HUES6 (cell line): ENCODE results near the gene ZNF552.
"Not testable (repeated sequence)": the region's sequence is repeated elsewhere in the genome, so short reads cannot be mapped to it uniquely, and the experiment has no call there.

Experiments used
- H3K27ac ChIP-seq: 2 replicates; pipeline ENCODE4 v1.7.0; 2013; ENCODE audit warnings: low read depth, mild to moderate bottlenecking, low read length, inconsistent platforms
- H3K27me3 ChIP-seq: 2 replicates; pipeline ENCODE4 v1.6.1; 2013; ENCODE audit warnings: low read length; ENCODE audit not compliant: control insufficient read depth, insufficient read depth
- H3K36me3 ChIP-seq: 2 replicates; pipeline ENCODE4 v1.6.1; 2013; ENCODE audit warnings: low read length; ENCODE audit not compliant: control insufficient read depth, insufficient read depth
- H3K4me1 ChIP-seq: 2 replicates; pipeline ENCODE4 v1.6.1; 2013; ENCODE audit warnings: low read length; ENCODE audit not compliant: control insufficient read depth, insufficient read depth
- H3K4me3 ChIP-seq: 2 replicates; pipeline ENCODE4 v1.5.1; 2013; ENCODE audit warnings: low read depth, low read length
- H3K9ac ChIP-seq: one replicate; pipeline ENCODE4 v1.6.1; 2013; ENCODE audit warnings: mild to moderate bottlenecking, low read length
- H3K9me3 ChIP-seq: 2 replicates; pipeline ENCODE4 v1.6.1; 2013; ENCODE audit warnings: low read depth, low read length; ENCODE audit not compliant: control insufficient read depth, insufficient read depth

Gene ZNF552

GRCh38 chr19:57802269-57802668 lies 12.4 kb downstream of the ZNF552 start:
- no peak overlapping the region for H3K4me3 ChIP-seq
- peaks cover 50% of the 10 kb centered on the region for H3K4me1 ChIP-seq
- peak overlapping the region; percentile 83 for H3K27ac ChIP-seq
- peaks cover 12% of the 10 kb centered on the region; the same call in 1 of the 2 replicates for H3K36me3 ChIP-seq
- no peaks in the 10 kb centered on the region for H3K27me3 ChIP-seq
- H3K9ac ChIP-seq = peak overlapping the region; percentile 48
- no peaks in the 10 kb centered on the region for H3K9me3 ChIP-seq

GRCh38 chr19:57800696-57801095 lies 14.0 kb downstream of the ZNF552 start:
- Histone ChIP-seq H3K9me3 (no peaks in the 10 kb centered on the region), H3K9ac (peak overlapping the region; percentile 55), H3K4me1 (peaks cover 48% of the 10 kb centered on the region), H3K27ac (peak overlapping the region; percentile 79; the same call in 1 of the 2 replicates), H3K36me3 (peaks cover 8% of the 10 kb centered on the region; the same call in 1 of the 2 replicates), H3K4me3 (0 out of 2 replicates have a peak overlapping the region, but pooled peaks have one; percentile 25), H3K27me3 (no peaks in the 10 kb centered on the region)

GRCh38 chr19:57796580-57796979 lies 18.1 kb downstream of the ZNF552 start:
- H3K9ac ChIP-seq, H3K4me3 ChIP-seq, H3K9me3 ChIP-seq: not testable (repeated sequence)

GRCh38 chr19:57789288-57789687 lies 25.4 kb downstream of the ZNF552 start:
- H3K9ac ChIP-seq = no peak overlapping the region
- H3K27ac ChIP-seq = no peak overlapping the region
- peaks cover 6% of the 10 kb centered on the region for H3K9me3 ChIP-seq
- H3K4me1 ChIP-seq = peaks cover 10% of the 10 kb centered on the region; the same call in 1 of the 2 replicates
- H3K27me3 ChIP-seq = no peaks in the 10 kb centered on the region
- no peak overlapping the region for H3K4me3 ChIP-seq
- peaks cover 18% of the 10 kb centered on the region for H3K36me3 ChIP-seq

More at GRCh38 chr19:57796580-57796979, 18.1 kb downstream of the ZNF552 start:
- not testable (repeated sequence) for H3K27ac ChIP-seq, H3K36me3 ChIP-seq, H3K27me3 ChIP-seq
- peaks cover 27% of the 10 kb centered on the region for H3K4me1 ChIP-seq

GRCh38 chr19:57788114-57788692 lies 26.5 kb downstream of the ZNF552 start:
- Histone ChIP-seq H3K4me3 (no peak overlapping the region), H3K4me1 (peaks cover 10% of the 10 kb centered on the region; the same call in 1 of the 2 replicates), H3K9ac (no peak overlapping the region), H3K27me3 (no peaks in the 10 kb centered on the region), H3K9me3 (peaks cover 6% of the 10 kb centered on the region), H3K27ac (no peak overlapping the region), H3K36me3 (peaks cover 18% of the 10 kb centered on the region)

- H3K4me3 ChIP-seq = no peak overlapping the region
- peaks cover 10% of the 10 kb centered on the region; the same call in 1 of the 2 replicates for H3K4me1 ChIP-seq
- no peaks in the 10 kb centered on the region for H3K27me3 ChIP-seq
- H3K9me3 ChIP-seq = peaks cover 6% of the 10 kb centered on the region
- H3K9ac ChIP-seq = no peak overlapping the region
- H3K36me3 ChIP-seq = peaks cover 20% of the 10 kb centered on the region
- H3K27ac ChIP-seq = no peak overlapping the region
These were observed 27.8 kb downstream of the ZNF552 start for GRCh38 chr19:57786906-57787305.

GRCh38 chr19:57786286-57786685 lies 28.4 kb downstream of the ZNF552 start:
- no peak overlapping the region for H3K27ac ChIP-seq
- H3K9ac ChIP-seq = no peak overlapping the region
- no peaks in the 10 kb centered on the region for H3K27me3 ChIP-seq
- H3K9me3 ChIP-seq = peaks cover 8% of the 10 kb centered on the region
- no peak overlapping the region for H3K4me3 ChIP-seq
- H3K4me1 ChIP-seq = peaks cover 10% of the 10 kb centered on the region; the same call in 1 of the 2 replicates
- peaks cover 25% of the 10 kb centered on the region for H3K36me3 ChIP-seq

GRCh38 chr19:57779220-57779845 lies 35.4 kb downstream of the ZNF552 start:
- Histone ChIP-seq H3K9me3 (peaks cover 29% of the 10 kb centered on the region), H3K27ac (no peak overlapping the region), H3K36me3 (peaks cover 72% of the 10 kb centered on the region), H3K4me3 (no peak overlapping the region), H3K4me1 (no peaks in the 10 kb centered on the region), H3K9ac (no peak overlapping the region), H3K27me3 (no peaks in the 10 kb centered on the region)

- no peaks in the 10 kb centered on the region for H3K4me1 ChIP-seq
- peaks cover 29% of the 10 kb centered on the region for H3K9me3 ChIP-seq
- H3K36me3 ChIP-seq = peaks cover 74% of the 10 kb centered on the region
- no peak overlapping the region for H3K27ac ChIP-seq
- no peak overlapping the region for H3K9ac ChIP-seq
- H3K4me3 ChIP-seq = no peak overlapping the region
- no peaks in the 10 kb centered on the region for H3K27me3 ChIP-seq
These were observed 36.4 kb downstream of the ZNF552 start for GRCh38 chr19:57778336-57778735.

- no peaks in the 10 kb centered on the region for H3K4me1 ChIP-seq
- no peaks in the 10 kb centered on the region for H3K27me3 ChIP-seq
- no peak overlapping the region for H3K9ac ChIP-seq
- no peak overlapping the region for H3K4me3 ChIP-seq
- no peak overlapping the region for H3K27ac ChIP-seq
- H3K36me3 ChIP-seq = peaks cover 86% of the 10 kb centered on the region
- H3K9me3 ChIP-seq = peaks cover 29% of the 10 kb centered on the region
These were observed 37.9 kb downstream of the ZNF552 start for GRCh38 chr19:57776764-57777296.

GRCh38 chr19:57773488-57773887 lies 41.2 kb downstream of the ZNF552 start:
- no peak overlapping the region for H3K27ac ChIP-seq
- H3K36me3 ChIP-seq = peaks cover 58% of the 10 kb centered on the region
- no peak overlapping the region for H3K4me3 ChIP-seq
- peaks cover 8% of the 10 kb centered on the region for H3K9me3 ChIP-seq
- H3K4me1 ChIP-seq = 0 out of 2 replicates have a peak, but pooled peaks cover 4% of the 10 kb centered on the region
- H3K27me3 ChIP-seq = no peaks in the 10 kb centered on the region
- no peak overlapping the region for H3K9ac ChIP-seq
